T-helper 17 cell (primary cell): Measurements from ENCODE around the gene SLAIN1. TPM values are rescaled to one million over a fixed set of nuclear protein-coding genes. Genes with fewer than 3 reads are reported as not detected.

Experiments used
- ATAC-seq: fragments of 150-1000 bp; cut with Tn5 transposase; 2 replicates; pipeline ENCODE4 v1.10.0; 2021; ENCODE audit warnings: mild to moderate bottlenecking, moderate library complexity
- DNase-seq, 3 donors: peaks; one replicate each; pipeline versions ENCODE4 v3.0.0 to v3.0.0-alpha.2; 2020 to 2021
- H3K9me3 ChIP-seq: one replicate; pipeline ENCODE4 v1.7.0; 2013; ENCODE audit warnings: low read length, mild to moderate bottlenecking; ENCODE audit not compliant: control insufficient read depth, poor library complexity, severe bottlenecking
- H3K27ac Mint-ChIP-seq: one replicate; pipeline ENCODE4 v1.8.0; 2022; ENCODE audit warnings: mild to moderate bottlenecking, moderate library complexity, mixed read lengths
- H3K27me3 Mint-ChIP-seq: one replicate; pipeline ENCODE4 v1.8.0; 2022; ENCODE audit warnings: mixed read lengths
- H3K36me3 Mint-ChIP-seq: one replicate; pipeline ENCODE4 v1.8.0; 2022; ENCODE audit warnings: low read depth, mixed read lengths
- H3K4me1 Mint-ChIP-seq: one replicate; pipeline ENCODE4 v1.8.0; 2022; ENCODE audit warnings: mild to moderate bottlenecking, mixed read lengths
- H3K4me3 Mint-ChIP-seq: one replicate; pipeline ENCODE4 v1.8.0; 2022; ENCODE audit warnings: mild to moderate bottlenecking, moderate library complexity, mixed read lengths
- total RNA-seq, 4 donors: library from RNA in 2 of 4; stranded (reverse) in 2 of 4; gene quantifications; one replicate each; pipeline ENCODE4 v1.2.3 and lab custom pipeline; 2022 to 2026

The SLAIN1 gene
- total RNA-seq, 2 donors from 2014 or later, result 25.4 to 39.0 TPM

DNA sequence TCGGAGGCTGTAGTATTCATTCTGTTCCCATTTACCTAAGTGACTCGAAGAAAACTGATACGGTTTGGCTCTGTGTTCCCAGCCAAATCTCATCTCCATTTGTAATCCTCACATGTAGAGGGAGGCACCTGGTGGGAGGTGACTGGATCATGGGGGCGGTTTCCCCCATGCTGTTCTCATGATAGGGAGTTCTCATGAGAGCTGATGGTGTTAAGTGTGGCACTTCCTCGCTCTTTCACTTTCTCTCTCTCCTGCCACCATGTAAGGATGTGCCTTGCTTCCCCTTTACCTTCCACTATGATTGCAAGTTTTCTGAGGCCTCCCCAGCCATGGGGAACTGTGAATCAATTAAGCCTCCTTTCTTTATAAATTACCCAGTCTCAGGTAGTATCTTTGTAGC, 23.5 kb downstream of the SLAIN1 start:
- H3K9me3 ChIP-seq, result no peaks in the 10 kb centered on the region
- Mint-ChIP-seq H3K27me3 (no peaks in the 10 kb centered on the region), H3K4me1 (peaks cover 21% of the 10 kb centered on the region), H3K36me3 (peaks cover 2% of the 10 kb centered on the region), H3K4me3 (no peak overlapping the region), H3K27ac (no peak overlapping the region)
- ATAC-seq, result no peak
- no peak for DNase-seq

GRCh38 chr13:77724092-77724491, 26.6 kb downstream of the SLAIN1 start:
- H3K4me3 Mint-ChIP-seq, result no peak overlapping the region
- peaks cover 21% of the 10 kb centered on the region for H3K4me1 Mint-ChIP-seq
- H3K27ac Mint-ChIP-seq, result peak overlapping the region; percentile 53
- ATAC-seq, result peak; percentile 88
- peaks cover 3% of the 10 kb centered on the region for H3K36me3 Mint-ChIP-seq
- DNase-seq, result no peak
- no peaks in the 10 kb centered on the region for H3K9me3 ChIP-seq
- H3K27me3 Mint-ChIP-seq, result no peaks in the 10 kb centered on the region

GRCh38 chr13:77725071-77725470, 27.6 kb downstream of the SLAIN1 start:
- no peak for ATAC-seq
- H3K27ac Mint-ChIP-seq, result peak overlapping the region; percentile 19
- no peaks in the 10 kb centered on the region for H3K9me3 ChIP-seq
- H3K27me3 Mint-ChIP-seq, result no peaks in the 10 kb centered on the region
- H3K36me3 Mint-ChIP-seq, result peaks cover 4% of the 10 kb centered on the region
- no peak for DNase-seq
- H3K4me1 Mint-ChIP-seq, result peaks cover 31% of the 10 kb centered on the region
- H3K4me3 Mint-ChIP-seq, result no peak overlapping the region

DNA sequence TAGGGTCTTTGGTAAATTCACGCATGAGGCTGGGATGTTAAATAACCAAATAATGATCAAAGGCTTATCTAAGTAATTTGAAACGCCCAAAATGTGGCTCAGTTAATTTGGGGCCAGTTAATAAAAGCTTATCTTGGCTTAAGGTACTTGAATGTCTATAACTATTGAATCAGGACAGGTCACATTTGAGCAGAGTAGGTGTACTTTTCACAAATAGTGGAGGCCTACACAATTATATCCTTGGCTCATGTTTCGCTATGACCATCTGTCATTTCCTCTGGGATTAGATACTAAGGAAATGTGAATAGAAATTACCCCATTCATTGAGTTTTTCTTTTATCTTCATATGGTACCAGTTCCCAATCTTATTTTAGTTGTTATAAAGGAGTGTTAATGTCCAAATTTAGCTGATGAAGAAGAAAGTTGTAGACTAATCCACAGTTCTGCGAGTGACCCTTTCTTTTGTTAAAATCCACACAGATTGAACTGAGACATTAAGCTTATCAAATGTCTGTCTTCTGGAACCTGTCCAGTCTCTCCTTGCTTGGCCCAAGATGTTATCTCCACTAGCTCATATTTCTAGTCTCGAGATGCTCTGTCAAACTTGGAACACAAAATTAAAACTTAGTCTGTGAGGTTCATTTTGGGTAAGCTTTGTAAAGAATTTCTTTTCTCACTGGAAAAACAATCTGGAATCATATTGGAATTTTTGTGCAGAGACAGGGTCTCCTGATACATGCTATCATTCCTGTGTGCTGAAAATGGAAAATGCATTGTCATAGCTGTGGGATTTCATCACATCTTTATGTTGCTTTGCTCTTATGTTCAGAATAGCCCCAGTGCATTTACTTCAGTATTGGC, 31.0 kb downstream of the SLAIN1 start:
- Mint-ChIP-seq H3K4me3 (peak overlapping the region; percentile 84), H3K27me3 (no peaks in the 10 kb centered on the region), H3K36me3 (peaks cover 2% of the 10 kb centered on the region), H3K4me1 (peaks cover 33% of the 10 kb centered on the region), H3K27ac (peak overlapping the region; percentile 97)
- DNase-seq (no peak), ATAC-seq (no peak)
- H3K9me3 ChIP-seq, result no peaks in the 10 kb centered on the region

- peak; percentile 71 for ATAC-seq
- no peak for DNase-seq
- H3K4me1 Mint-ChIP-seq, result peaks cover 25% of the 10 kb centered on the region
- H3K36me3 Mint-ChIP-seq, result peaks cover 2% of the 10 kb centered on the region
- H3K27ac Mint-ChIP-seq, result peak overlapping the region; percentile 97
- H3K9me3 ChIP-seq, result no peaks in the 10 kb centered on the region
- peak overlapping the region; percentile 84 for H3K4me3 Mint-ChIP-seq
- H3K27me3 Mint-ChIP-seq, result no peaks in the 10 kb centered on the region
Observed at GRCh38 chr13:77729502-77730221, 32.2 kb downstream of the SLAIN1 start.

- no peak overlapping the region for H3K4me3 Mint-ChIP-seq
- H3K36me3 Mint-ChIP-seq, result peaks cover 2% of the 10 kb centered on the region
- H3K4me1 Mint-ChIP-seq, result peaks cover 22% of the 10 kb centered on the region
- no peaks in the 10 kb centered on the region for H3K9me3 ChIP-seq
- peak overlapping the region; percentile 97 for H3K27ac Mint-ChIP-seq
- ATAC-seq (no peak), DNase-seq (no peak)
- no peaks in the 10 kb centered on the region for H3K27me3 Mint-ChIP-seq
Observed at GRCh38 chr13:77730572-77730971, 33.1 kb downstream of the SLAIN1 start.

- H3K4me1 Mint-ChIP-seq, result peaks cover 19% of the 10 kb centered on the region
- no peak overlapping the region for H3K4me3 Mint-ChIP-seq
- no peak overlapping the region for H3K27ac Mint-ChIP-seq
- DNase-seq (no peak), ATAC-seq (no peak)
- H3K36me3 Mint-ChIP-seq, result peaks cover 2% of the 10 kb centered on the region
- H3K9me3 ChIP-seq, result no peaks in the 10 kb centered on the region
- no peaks in the 10 kb centered on the region for H3K27me3 Mint-ChIP-seq
Observed at GRCh38 chr13:77732287-77732686, 34.8 kb downstream of the SLAIN1 start.

- ATAC-seq, result no peak
- H3K27ac Mint-ChIP-seq, result no peak overlapping the region
- H3K4me1 Mint-ChIP-seq, result peaks cover 16% of the 10 kb centered on the region
- H3K4me3 Mint-ChIP-seq, result no peak overlapping the region
- H3K27me3 Mint-ChIP-seq, result no peaks in the 10 kb centered on the region
- H3K36me3 Mint-ChIP-seq, result peaks cover 2% of the 10 kb centered on the region
- DNase-seq, result no peak
- no peaks in the 10 kb centered on the region for H3K9me3 ChIP-seq
Observed at GRCh38 chr13:77733674-77734073, 36.2 kb downstream of the SLAIN1 start.

- Mint-ChIP-seq H3K36me3 (peaks cover 2% of the 10 kb centered on the region), H3K4me3 (no peak overlapping the region), H3K27ac (no peak overlapping the region), H3K27me3 (no peaks in the 10 kb centered on the region), H3K4me1 (peaks cover 11% of the 10 kb centered on the region)
- no peak for ATAC-seq
- no peaks in the 10 kb centered on the region for H3K9me3 ChIP-seq
- DNase-seq, result no peak
Observed at GRCh38 chr13:77737583-77738200, 40.2 kb downstream of the SLAIN1 start.

DNA sequence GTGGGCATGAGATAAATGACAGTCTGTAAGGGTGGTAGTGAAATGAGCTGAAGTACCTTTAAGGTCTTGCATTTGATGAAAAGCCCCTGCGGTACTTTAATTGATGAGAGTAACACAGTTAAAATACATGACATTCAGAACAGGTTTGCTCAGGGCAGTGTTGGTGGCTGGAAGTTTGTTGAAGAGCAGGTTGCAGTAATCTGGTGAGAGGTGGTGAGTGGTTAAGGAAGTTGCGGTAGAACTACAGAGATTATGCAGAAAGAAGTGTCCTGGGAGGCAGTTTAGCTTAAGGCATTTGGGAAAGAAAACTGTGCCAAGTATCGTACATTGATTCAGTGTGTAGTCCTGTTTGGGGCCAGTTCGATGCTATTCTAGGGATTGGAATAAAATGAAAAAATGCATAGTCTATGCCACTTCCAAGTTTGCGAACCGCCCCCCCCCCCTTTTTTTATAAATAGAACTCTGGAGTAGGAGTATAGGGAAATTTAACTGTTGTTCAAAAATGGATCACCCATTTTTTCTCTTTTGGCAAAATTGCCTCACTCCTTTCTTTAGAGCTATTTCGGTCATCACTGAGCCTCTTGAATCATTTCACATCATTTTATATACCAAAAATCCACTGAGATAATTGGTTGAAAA, 42.7 kb downstream of the SLAIN1 start:
- Mint-ChIP-seq H3K36me3 (peaks cover 4% of the 10 kb centered on the region), H3K27ac (peak overlapping the region; percentile 67), H3K4me3 (no peak overlapping the region), H3K27me3 (no peaks in the 10 kb centered on the region), H3K4me1 (peaks cover 15% of the 10 kb centered on the region)
- ATAC-seq (no peak), DNase-seq (no peak)
- H3K9me3 ChIP-seq, result no peaks in the 10 kb centered on the region

DNA sequence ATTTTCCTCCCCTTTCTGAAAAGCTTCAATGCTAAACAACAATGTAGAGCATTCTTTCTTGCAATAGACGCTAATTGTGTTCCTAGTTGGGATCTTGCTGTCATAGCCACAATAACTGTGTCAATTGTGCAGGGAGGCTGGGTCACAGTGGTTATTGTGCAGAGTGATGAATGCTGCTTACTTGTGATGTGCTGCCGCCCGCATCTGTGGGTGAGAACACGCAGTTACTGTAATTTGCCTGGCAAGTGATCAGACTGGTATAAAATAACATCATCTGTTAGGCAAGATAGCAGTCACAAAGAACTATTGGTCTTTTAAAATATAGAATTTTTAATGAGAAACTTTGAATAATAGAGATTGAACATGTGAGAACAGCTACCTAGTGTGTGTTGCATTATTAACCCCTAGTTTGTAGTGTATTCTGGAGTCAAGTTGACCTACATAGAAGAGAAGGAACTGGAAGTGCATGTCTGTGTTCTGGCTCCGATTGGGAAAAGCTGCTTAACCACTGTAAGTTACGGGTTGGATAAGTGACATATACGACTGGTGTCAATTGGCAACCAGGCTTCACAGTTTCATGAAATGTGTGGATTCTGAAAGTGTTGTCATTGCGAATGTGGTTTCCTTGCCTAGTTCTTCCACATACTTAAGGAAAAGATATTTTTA, 43.6 kb downstream of the SLAIN1 start:
- peaks cover 4% of the 10 kb centered on the region for H3K36me3 Mint-ChIP-seq

DNA sequence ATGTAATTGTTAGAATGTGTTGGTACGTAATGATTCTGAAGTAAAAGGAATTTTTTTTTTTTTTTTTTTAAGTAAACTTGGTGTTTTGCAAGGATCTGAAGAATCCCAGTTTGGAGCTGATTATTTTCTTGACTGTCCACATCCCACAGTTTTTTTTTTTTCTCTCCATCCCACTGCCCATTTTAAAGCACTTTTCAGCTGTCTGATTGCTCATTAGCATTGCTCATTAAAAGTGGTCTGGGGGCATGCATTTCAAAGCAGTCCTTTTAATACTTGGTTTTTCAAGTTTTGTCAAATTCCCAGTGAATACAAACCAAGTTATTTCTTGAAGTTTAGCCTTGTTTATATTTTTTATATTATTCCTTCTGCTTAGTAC, 44.1 kb downstream of the SLAIN1 start:
- no peak overlapping the region for H3K4me3 Mint-ChIP-seq
- no peak overlapping the region for H3K27ac Mint-ChIP-seq
- peaks cover 18% of the 10 kb centered on the region for H3K4me1 Mint-ChIP-seq
- peaks cover 6% of the 10 kb centered on the region for H3K36me3 Mint-ChIP-seq
- ATAC-seq, result no peak
- no peaks in the 10 kb centered on the region for H3K9me3 ChIP-seq
- H3K27me3 Mint-ChIP-seq, result no peaks in the 10 kb centered on the region
- no peak for DNase-seq

More for the DNA sequence above, 43.6 kb downstream of the SLAIN1 start:
- peaks cover 18% of the 10 kb centered on the region for H3K4me1 Mint-ChIP-seq
- H3K9me3 ChIP-seq, result no peaks in the 10 kb centered on the region
- ATAC-seq (no peak), DNase-seq (no peak)
- H3K27ac Mint-ChIP-seq, result peak overlapping the region; percentile 67
- no peaks in the 10 kb centered on the region for H3K27me3 Mint-ChIP-seq
- H3K4me3 Mint-ChIP-seq, result no peak overlapping the region
